Measurements from ENCODE around the gene GATA6. TPM values are rescaled to one million over a fixed set of nuclear protein-coding genes. Genes with fewer than 3 reads are reported as not detected.

The GATA6 gene
- total RNA-seq, 1 donor from 2014 or later, result not detected

- Mint-ChIP-seq H3K4me3 (no peak overlapping the region), H3K36me3 (ENCODE audit: low read depth) (no peaks in the 10 kb centered on the region), H3K27ac (ENCODE audit: unreplicated experiment) (no peak overlapping the region), H3K27me3 (ENCODE audit: low read depth) (peaks cover 61% of the 10 kb centered on the region), H3K4me1 (no peaks in the 10 kb centered on the region), H3K9me3 (no peaks in the 10 kb centered on the region)
- TF ChIP-seq, protein P1, sequence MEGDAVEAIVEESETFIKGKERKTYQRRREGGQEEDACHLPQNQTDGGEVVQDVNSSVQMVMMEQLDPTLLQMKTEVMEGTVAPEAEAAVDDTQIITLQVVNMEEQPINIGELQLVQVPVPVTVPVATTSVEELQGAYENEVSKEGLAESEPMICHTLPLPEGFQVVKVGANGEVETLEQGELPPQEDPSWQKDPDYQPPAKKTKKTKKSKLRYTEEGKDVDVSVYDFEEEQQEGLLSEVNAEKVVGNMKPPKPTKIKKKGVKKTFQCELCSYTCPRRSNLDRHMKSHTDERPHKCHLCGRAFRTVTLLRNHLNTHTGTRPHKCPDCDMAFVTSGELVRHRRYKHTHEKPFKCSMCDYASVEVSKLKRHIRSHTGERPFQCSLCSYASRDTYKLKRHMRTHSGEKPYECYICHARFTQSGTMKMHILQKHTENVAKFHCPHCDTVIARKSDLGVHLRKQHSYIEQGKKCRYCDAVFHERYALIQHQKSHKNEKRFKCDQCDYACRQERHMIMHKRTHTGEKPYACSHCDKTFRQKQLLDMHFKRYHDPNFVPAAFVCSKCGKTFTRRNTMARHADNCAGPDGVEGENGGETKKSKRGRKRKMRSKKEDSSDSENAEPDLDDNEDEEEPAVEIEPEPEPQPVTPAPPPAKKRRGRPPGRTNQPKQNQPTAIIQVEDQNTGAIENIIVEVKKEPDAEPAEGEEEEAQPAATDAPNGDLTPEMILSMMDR (conservative IDR thresholded peaks at IDR 0.05), result no peak
- DNase-seq (ENCODE audit: low read depth, low spot score), result no peak
Measured at GRCh38 chr18:22185273-22185672, 15.9 kb downstream of the GATA6 start.

DNA sequence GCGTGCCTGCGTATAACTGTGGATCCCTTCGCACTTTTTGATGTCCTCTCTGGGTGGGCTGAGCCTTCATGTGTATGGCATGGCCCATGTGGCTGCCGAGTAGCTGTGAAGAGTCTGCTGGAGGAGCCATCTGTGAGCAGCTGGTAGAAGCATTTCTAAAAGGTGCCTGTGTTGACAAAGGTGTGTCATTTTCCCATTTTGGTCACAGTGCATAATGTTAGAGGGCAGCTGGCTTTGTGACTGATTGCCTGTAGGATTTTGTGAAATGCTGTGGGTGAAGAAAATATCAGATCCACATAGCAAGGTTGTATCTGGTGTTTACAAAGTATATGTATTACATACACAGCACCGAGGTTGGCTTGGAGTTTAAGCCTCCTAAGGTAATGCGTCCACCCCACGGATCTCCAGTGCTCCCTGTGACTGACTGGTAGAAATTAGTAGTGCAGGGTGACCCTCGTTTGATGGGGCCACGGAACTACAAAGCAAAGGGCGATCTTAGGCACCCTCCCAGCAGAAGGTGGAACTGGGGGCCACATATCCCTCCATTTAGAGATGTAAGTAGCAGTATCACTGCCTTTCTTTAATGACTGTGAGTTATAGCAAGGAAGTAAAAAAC, 16.5 kb downstream of the GATA6 start:
- TF ChIP-seq, protein P1 (conservative IDR thresholded peaks at IDR 0.05), result no peak
- Mint-ChIP-seq H3K4me3 (no peak overlapping the region), H3K36me3 (ENCODE audit: low read depth) (no peaks in the 10 kb centered on the region), H3K27me3 (ENCODE audit: low read depth) (peaks cover 61% of the 10 kb centered on the region), H3K9me3 (no peaks in the 10 kb centered on the region), H3K4me1 (no peaks in the 10 kb centered on the region), H3K27ac (ENCODE audit: unreplicated experiment) (no peak overlapping the region)
- no peak for DNase-seq (ENCODE audit: low read depth, low spot score)

DNA sequence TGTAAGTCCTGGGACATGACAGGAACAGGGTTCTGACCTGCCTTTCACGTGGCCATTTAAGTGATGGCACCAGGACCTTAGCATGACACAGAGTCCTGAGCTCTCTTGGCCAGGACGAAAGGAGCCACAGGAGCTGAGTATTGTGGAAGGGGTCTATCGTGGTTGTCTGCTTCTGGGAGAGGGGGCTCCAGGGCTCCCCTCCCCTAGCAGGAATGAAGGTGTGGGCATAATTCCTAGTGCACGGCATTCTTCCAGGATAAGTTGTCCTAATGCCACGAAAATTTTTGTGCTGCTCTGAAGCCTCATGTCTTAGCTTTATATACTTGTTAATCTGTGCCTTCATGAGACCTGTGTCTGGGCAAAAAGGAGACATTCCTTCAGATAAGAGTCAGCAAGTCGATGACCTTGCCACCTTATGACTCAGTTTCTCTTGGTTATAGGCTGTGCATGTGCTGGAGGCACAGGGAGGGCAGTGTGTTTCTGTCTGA, 17.1 kb downstream of the GATA6 start:
- Mint-ChIP-seq H3K27me3 (ENCODE audit: low read depth) (peaks cover 56% of the 10 kb centered on the region), H3K4me1 (no peaks in the 10 kb centered on the region), H3K9me3 (no peaks in the 10 kb centered on the region), H3K36me3 (ENCODE audit: low read depth) (no peaks in the 10 kb centered on the region), H3K27ac (ENCODE audit: unreplicated experiment) (no peak overlapping the region), H3K4me3 (no peak overlapping the region)
- DNase-seq (ENCODE audit: low read depth, low spot score), result no peak
- TF ChIP-seq, protein P1 (conservative IDR thresholded peaks at IDR 0.05), result no peak

DNA sequence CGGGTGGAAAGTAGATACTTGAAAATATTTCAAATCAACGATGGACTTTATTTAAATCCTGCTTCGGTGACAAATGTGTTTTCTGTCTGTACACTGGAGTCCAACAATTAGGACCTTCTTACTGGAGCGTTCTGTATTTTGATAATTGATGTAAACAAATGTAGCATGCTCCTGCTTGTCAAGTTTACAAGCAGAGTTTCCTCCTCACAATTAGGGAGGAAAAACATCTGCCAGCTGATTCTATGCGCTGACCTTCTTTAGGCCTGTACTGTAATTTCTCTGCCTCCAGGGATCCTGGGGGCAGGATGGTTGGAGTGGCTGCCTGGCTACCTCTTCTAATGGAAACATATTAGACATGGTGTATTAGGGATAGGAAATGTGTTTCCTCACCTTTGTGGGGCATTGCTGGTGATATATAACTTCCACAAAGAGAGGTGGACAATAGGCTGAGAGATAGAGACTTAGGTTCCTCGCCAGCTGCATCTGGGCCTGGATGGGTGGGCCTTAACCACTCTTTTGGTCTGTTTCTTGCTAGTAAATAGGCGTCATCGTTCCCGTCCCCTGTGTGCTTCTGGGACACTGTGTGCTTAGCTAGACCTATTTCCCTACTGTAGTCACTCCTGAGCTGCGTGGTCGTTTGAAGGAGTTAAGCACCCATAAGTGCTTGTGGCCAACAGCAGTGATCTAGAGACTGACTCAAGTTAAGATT, 19.3 kb downstream of the GATA6 start:
- Mint-ChIP-seq H3K27ac (ENCODE audit: unreplicated experiment) (no peak overlapping the region), H3K36me3 (ENCODE audit: low read depth) (no peaks in the 10 kb centered on the region), H3K9me3 (no peaks in the 10 kb centered on the region), H3K4me3 (no peak overlapping the region), H3K4me1 (peaks cover 16% of the 10 kb centered on the region), H3K27me3 (ENCODE audit: low read depth) (peaks cover 53% of the 10 kb centered on the region)
- DNase-seq (ENCODE audit: low read depth, low spot score), result no peak
- TF ChIP-seq, protein P1 (conservative IDR thresholded peaks at IDR 0.05), result no peak

GRCh38 chr18:22189449-22190166, 20.2 kb downstream of the GATA6 start:
- TF ChIP-seq, protein P1 (conservative IDR thresholded peaks at IDR 0.05), result no peak
- Mint-ChIP-seq H3K27ac (ENCODE audit: unreplicated experiment) (no peak overlapping the region), H3K4me1 (peaks cover 25% of the 10 kb centered on the region), H3K27me3 (ENCODE audit: low read depth) (peaks cover 56% of the 10 kb centered on the region), H3K36me3 (ENCODE audit: low read depth) (no peaks in the 10 kb centered on the region), H3K9me3 (no peaks in the 10 kb centered on the region), H3K4me3 (no peak overlapping the region)
- DNase-seq (ENCODE audit: low read depth, low spot score), result no peak

Data from neural crest cell (in vitro differentiated cells).